Effector CD4-positive, alpha-beta T cell (primary cell): Measurements from ENCODE around the gene CMTM2.
"Not testable (repeated sequence)": the region's sequence is repeated elsewhere in the genome, so short reads cannot be mapped to it uniquely, and the experiment has no call there.

Experiments used
- DNase-seq: peaks from one replicate; pipeline ENCODE4 v3.0.0-alpha.2; 2020

CMTM2 gene

GRCh38 chr16:66553223-66553622 is 26.0 kb upstream of the CMTM2 start:
- DNase-seq: no peak

GRCh38 chr16:66554021-66554420 is 25.2 kb upstream of the CMTM2 start:
- DNase-seq: no peak

GRCh38 chr16:66554495-66554894 is 24.8 kb upstream of the CMTM2 start:
- no peak for DNase-seq

- no peak for DNase-seq
These were observed 19.2 kb upstream of the CMTM2 start for GRCh38 chr16:66560107-66560506.

GRCh38 chr16:66561381-66562080 is 17.7 kb upstream of the CMTM2 start:
- no peak for DNase-seq

GRCh38 chr16:66562409-66562808 is 16.9 kb upstream of the CMTM2 start:
- no peak for DNase-seq

GRCh38 chr16:66562986-66563385 is 16.3 kb upstream of the CMTM2 start:
- DNase-seq: no peak

- DNase-seq: no peak
These were observed 15.5 kb upstream of the CMTM2 start for GRCh38 chr16:66563574-66564334.

GRCh38 chr16:66566051-66566901 is 13.0 kb upstream of the CMTM2 start, which contains the start of gene CMTM1:
Gene CMTM1 (plus strand): TSS chr16:66566439. CDS start chr16:66566514, 75 bp downstream.
- DNase-seq: no peak

GRCh38 chr16:66567270-66567669 is 12.0 kb upstream of the CMTM2 start:
- not testable (repeated sequence) for DNase-seq

GRCh38 chr16:66568355-66568754 is 10.9 kb upstream of the CMTM2 start:
- no peak for DNase-seq

- DNase-seq: no peak
These were observed 10.1 kb upstream of the CMTM2 start for GRCh38 chr16:66569131-66569530.

GRCh38 chr16:66569827-66570405 is 9.3 kb upstream of the CMTM2 start:
- no peak for DNase-seq

- DNase-seq: no peak
These were observed 6.9 kb upstream of the CMTM2 start for GRCh38 chr16:66572356-66572755.

- no peak for DNase-seq
These were observed 5.2 kb upstream of the CMTM2 start for GRCh38 chr16:66574081-66574480.

- no peak for DNase-seq
These were observed 4.7 kb upstream of the CMTM2 start for GRCh38 chr16:66574531-66574930.

- no peak for DNase-seq
These were observed 4.2 kb upstream of the CMTM2 start for GRCh38 chr16:66575060-66575459.

- DNase-seq: no peak
These were observed 3.0 kb upstream of the CMTM2 start for GRCh38 chr16:66576296-66576695.

- no peak for DNase-seq
These were observed 1.4 kb downstream of the CMTM2 start for GRCh38 chr16:66580605-66581209.

- no peak for DNase-seq
These were observed 2.1 kb downstream of the CMTM2 start for GRCh38 chr16:66581246-66581952.

- DNase-seq: no peak
These were observed 6.4 kb downstream of the CMTM2 start for GRCh38 chr16:66585481-66586239.
